CD4-positive, alpha-beta T cell treated with Interleukin-10 for 1 hour (primary cell): ENCODE results near the gene CTDSPL.

Experiments
- DNase-seq: peaks from one replicate; pipeline ENCODE4 v3.0.0-alpha.2; 2020

Gene CTDSPL

GRCh38 chr3:37945156-37945806 lies 83.6 kb downstream of the CTDSPL start:
- no peak for DNase-seq

- no peak for DNase-seq
Observed at GRCh38 chr3:37945807-37946530, 84.3 kb downstream of the CTDSPL start.

- no peak for DNase-seq
Observed at GRCh38 chr3:37946531-37946889, 84.8 kb downstream of the CTDSPL start.

GRCh38 chr3:37949866-37950265 lies 88.2 kb downstream of the CTDSPL start:
- no peak for DNase-seq

- no peak for DNase-seq
Observed at GRCh38 chr3:37952564-37952963, 90.9 kb downstream of the CTDSPL start.

GRCh38 chr3:37953226-37953625 lies 91.5 kb downstream of the CTDSPL start:
- DNase-seq = no peak

- no peak for DNase-seq
Observed at GRCh38 chr3:37953707-37954394, 92.2 kb downstream of the CTDSPL start.

GRCh38 chr3:37954881-37955280 lies 93.2 kb downstream of the CTDSPL start:
- DNase-seq = no peak

GRCh38 chr3:37955918-37956707 lies 94.4 kb downstream of the CTDSPL start:
- no peak for DNase-seq

- DNase-seq = no peak
Observed at GRCh38 chr3:37956723-37957538, 95.3 kb downstream of the CTDSPL start.

- no peak for DNase-seq
Observed at GRCh38 chr3:37957539-37957936, 95.9 kb downstream of the CTDSPL start.

- no peak for DNase-seq
Observed at GRCh38 chr3:37961622-37962431, 100.1 kb downstream of the CTDSPL start.

- no peak for DNase-seq
Observed at GRCh38 chr3:37963016-37963415, 101.3 kb downstream of the CTDSPL start.

- DNase-seq = no peak
Observed at GRCh38 chr3:37963635-37964034, 102.0 kb downstream of the CTDSPL start.

GRCh38 chr3:37964146-37964545 lies 102.5 kb downstream of the CTDSPL start:
- DNase-seq = no peak

- DNase-seq = no peak
Observed at GRCh38 chr3:37964716-37965115, 103.0 kb downstream of the CTDSPL start.

GRCh38 chr3:37967260-37967881 lies 105.7 kb downstream of the CTDSPL start:
- DNase-seq = peak; percentile 60

GRCh38 chr3:37968199-37968598 lies 106.5 kb downstream of the CTDSPL start:
- no peak for DNase-seq

GRCh38 chr3:37968813-37969595 lies 107.3 kb downstream of the CTDSPL start:
- DNase-seq = no peak

GRCh38 chr3:37969596-37970100 lies 108.0 kb downstream of the CTDSPL start:
- DNase-seq = no peak
